ENCODE results near the gene ESR2. TPM values are rescaled to one million over a fixed set of nuclear protein-coding genes. Genes with fewer than 3 reads are reported as not detected.

ESR2 gene
- total RNA-seq, 1 experiment from 2014 or later, result 87.8 TPM

DNA sequence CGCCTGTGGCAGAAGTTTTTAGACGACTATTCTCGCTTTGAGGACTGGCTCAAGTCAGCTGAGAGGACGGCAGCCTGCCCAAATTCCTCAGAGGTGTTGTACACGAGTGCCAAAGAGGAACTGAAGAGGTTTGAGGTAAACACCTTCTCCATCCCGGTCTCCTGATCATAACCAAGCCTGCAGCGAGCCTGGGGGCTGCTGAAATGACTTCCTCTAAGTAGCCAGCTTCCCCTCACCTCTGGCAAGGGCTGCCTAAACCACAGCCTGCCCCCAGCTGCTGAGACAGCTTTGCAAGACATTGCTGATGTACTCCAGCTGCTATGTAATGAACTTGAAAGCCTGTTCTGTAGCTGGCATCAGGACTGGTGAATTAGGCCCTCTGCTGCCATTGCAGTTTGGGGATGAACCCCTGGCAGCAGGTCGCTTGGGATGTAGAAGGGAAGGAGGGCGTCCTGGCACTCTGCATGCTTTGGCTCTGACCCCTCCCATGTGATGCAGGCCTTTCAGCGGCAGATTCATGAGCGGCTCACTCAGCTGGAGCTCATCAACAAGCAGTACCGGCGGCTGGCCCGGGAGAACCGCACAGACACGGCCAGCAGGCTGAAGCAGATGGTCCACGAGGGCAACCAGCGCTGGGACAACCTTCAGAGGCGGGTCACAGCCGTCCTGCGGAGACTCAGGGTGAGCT is 84.6 kb downstream of the ESR2 start:
- H3K4me1 ChIP-seq (ENCODE audit: low read length), result peaks cover 100% of the 10 kb centered on the region
- no peak overlapping the region for H2AFZ ChIP-seq (ENCODE audit: low read length)
- peak overlapping the region; percentile 97 for H3K27ac ChIP-seq (ENCODE audit: low read length)
- H3K36me3 ChIP-seq (ENCODE audit: insufficient read depth, low read length), result peaks cover 34% of the 10 kb centered on the region; the same call in 1 of the 2 replicates
- H3K9ac ChIP-seq (ENCODE audit: low read length), result 0 out of 2 replicates have a peak overlapping the region, but pooled peaks have one; percentile 2
- no peak overlapping the region for H3K4me3 ChIP-seq (ENCODE audit: low read length)
- peaks cover 80% of the 10 kb centered on the region for H3K79me2 ChIP-seq (ENCODE audit: low read length)
- H3K4me2 ChIP-seq (ENCODE audit: low read depth, low read length, poor library complexity, severe bottlenecking), result no peak overlapping the region
- H4K20me1 ChIP-seq (ENCODE audit: insufficient read depth, low read depth, low read length), result no peaks in the 10 kb centered on the region
- no peaks in the 10 kb centered on the region for H3K9me3 ChIP-seq (ENCODE audit: low read length)
- no peaks in the 10 kb centered on the region for H3K9me2 ChIP-seq (replicated peaks; ENCODE audit: insufficient read depth, low read length)
- no peaks in the 10 kb centered on the region for H3K27me3 ChIP-seq (ENCODE audit: low read length)
- DNase-seq, result no peak

GRCh38 chr14:64208981-64209380 is 85.2 kb downstream of the ESR2 start:
- Histone ChIP-seq H3K4me1 (ENCODE audit: low read length) (peaks cover 100% of the 10 kb centered on the region), H3K27ac (ENCODE audit: low read length) (peak overlapping the region; percentile 97; the same call in 1 of the 2 replicates), H3K9me3 (ENCODE audit: low read length) (no peaks in the 10 kb centered on the region), H2AFZ (ENCODE audit: low read length) (no peak overlapping the region), H3K9ac (ENCODE audit: low read length) (no peak overlapping the region), H3K4me3 (ENCODE audit: low read length) (no peak overlapping the region), H3K9me2 (replicated peaks; ENCODE audit: insufficient read depth, low read length) (no peaks in the 10 kb centered on the region), H4K20me1 (ENCODE audit: insufficient read depth, low read depth, low read length) (no peaks in the 10 kb centered on the region), H3K4me2 (ENCODE audit: low read depth, low read length, poor library complexity, severe bottlenecking) (no peak overlapping the region), H3K79me2 (ENCODE audit: low read length) (peaks cover 79% of the 10 kb centered on the region), H3K36me3 (ENCODE audit: insufficient read depth, low read length) (peaks cover 31% of the 10 kb centered on the region; the same call in 1 of the 2 replicates), H3K27me3 (ENCODE audit: low read length) (no peaks in the 10 kb centered on the region)
- no peak for DNase-seq

DNA sequence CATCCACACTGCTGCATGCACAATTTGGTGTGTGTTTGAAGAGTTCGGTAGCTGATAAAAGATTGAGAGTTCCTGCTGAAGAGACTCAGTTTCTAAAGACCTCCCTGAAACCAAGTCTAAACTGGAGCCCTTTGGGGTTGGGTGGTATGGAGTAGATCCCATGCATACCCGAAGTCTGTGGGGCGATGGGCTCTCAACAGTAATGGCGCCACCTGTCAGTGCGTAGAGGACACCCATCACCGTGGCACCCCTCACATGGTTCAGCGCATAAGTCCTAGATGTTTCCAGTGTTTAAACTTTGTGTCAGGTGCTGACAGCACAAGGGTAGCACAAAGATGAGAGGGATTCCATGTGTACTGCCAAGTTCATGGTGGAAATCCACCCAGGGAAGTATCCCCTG is 85.9 kb downstream of the ESR2 start:
- peaks cover 100% of the 10 kb centered on the region for H3K4me1 ChIP-seq (ENCODE audit: low read length)
- no peaks in the 10 kb centered on the region for H3K9me3 ChIP-seq (ENCODE audit: low read length)
- H3K79me2 ChIP-seq (ENCODE audit: low read length), result peaks cover 72% of the 10 kb centered on the region
- H3K9me2 ChIP-seq (replicated peaks; ENCODE audit: insufficient read depth, low read length), result no peaks in the 10 kb centered on the region
- H3K4me2 ChIP-seq (ENCODE audit: low read depth, low read length, poor library complexity, severe bottlenecking), result no peak overlapping the region
- H3K27me3 ChIP-seq (ENCODE audit: low read length), result no peaks in the 10 kb centered on the region
- no peak overlapping the region for H3K4me3 ChIP-seq (ENCODE audit: low read length)
- DNase-seq, result no peak
- no peak overlapping the region for H2AFZ ChIP-seq (ENCODE audit: low read length)
- H3K27ac ChIP-seq (ENCODE audit: low read length), result peak overlapping the region; percentile 76
- H4K20me1 ChIP-seq (ENCODE audit: insufficient read depth, low read depth, low read length), result no peaks in the 10 kb centered on the region
- H3K9ac ChIP-seq (ENCODE audit: low read length), result no peak overlapping the region
- H3K36me3 ChIP-seq (ENCODE audit: insufficient read depth, low read length), result peaks cover 27% of the 10 kb centered on the region; the same call in 1 of the 2 replicates

DNA sequence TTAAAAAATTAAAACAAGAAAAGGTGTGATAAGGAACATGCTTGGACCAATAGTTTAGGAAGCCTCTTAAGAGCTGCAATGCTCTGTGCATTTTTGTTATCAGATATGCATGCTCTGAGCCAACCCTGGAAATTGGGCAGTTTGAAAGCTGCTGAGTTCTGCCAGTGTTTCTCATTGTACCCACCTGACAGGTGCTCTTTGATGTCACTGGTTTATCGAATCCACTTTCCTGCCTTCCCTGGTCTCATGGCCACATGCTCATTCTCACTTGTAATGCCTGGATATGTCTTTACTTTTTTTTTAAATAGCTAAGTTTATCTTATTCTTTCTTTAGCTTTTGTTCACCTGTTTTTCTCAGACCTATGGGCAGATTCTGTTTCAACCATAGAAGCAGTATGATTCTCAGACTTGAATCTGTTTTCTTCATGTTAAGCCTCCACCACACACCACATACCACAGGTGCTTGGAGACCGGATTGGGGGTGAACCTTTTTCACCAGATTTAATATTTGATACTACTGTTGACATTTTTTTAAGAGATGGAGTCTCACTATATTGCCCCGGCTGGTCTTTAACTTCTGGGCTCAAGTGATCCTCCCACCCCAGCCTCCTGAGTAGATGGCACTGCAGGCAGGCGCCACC is 90.7 kb downstream of the ESR2 start:
- Histone ChIP-seq H3K79me2 (ENCODE audit: low read length) (peaks cover 43% of the 10 kb centered on the region), H3K27me3 (ENCODE audit: low read length) (no peaks in the 10 kb centered on the region), H3K9me3 (ENCODE audit: low read length) (no peaks in the 10 kb centered on the region), H3K4me3 (ENCODE audit: low read length) (no peak overlapping the region), H3K4me1 (ENCODE audit: low read length) (peaks cover 92% of the 10 kb centered on the region), H3K9ac (ENCODE audit: low read length) (no peak overlapping the region), H3K27ac (ENCODE audit: low read length) (peak overlapping the region; percentile 76), H4K20me1 (ENCODE audit: insufficient read depth, low read depth, low read length) (no peaks in the 10 kb centered on the region), H2AFZ (ENCODE audit: low read length) (no peak overlapping the region), H3K4me2 (ENCODE audit: low read depth, low read length, poor library complexity, severe bottlenecking) (no peak overlapping the region), H3K9me2 (replicated peaks; ENCODE audit: insufficient read depth, low read length) (no peaks in the 10 kb centered on the region), H3K36me3 (ENCODE audit: insufficient read depth, low read length) (peaks cover 3% of the 10 kb centered on the region; the same call in 1 of the 2 replicates)
- no peak for DNase-seq

DNA sequence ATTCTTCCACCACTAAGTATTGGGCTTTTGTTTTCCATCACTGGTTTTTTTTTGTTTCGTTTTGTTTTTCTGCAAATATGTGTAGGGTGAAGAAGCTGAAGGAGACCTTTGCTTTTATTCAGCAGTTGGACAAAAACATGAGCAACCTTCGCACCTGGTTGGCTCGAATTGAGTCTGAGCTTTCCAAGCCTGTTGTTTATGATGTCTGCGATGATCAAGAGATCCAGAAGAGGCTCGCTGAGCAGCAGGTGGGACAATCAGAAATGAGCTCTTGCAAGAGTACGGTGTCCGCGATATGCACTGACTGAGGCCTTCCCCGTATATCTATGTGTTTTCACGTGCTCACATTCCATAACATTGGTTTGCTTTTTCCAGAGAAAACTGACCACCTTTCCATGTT is 91.5 kb downstream of the ESR2 start:
- Histone ChIP-seq H3K79me2 (ENCODE audit: low read length) (peaks cover 43% of the 10 kb centered on the region), H3K4me1 (ENCODE audit: low read length) (peaks cover 92% of the 10 kb centered on the region), H3K4me2 (ENCODE audit: low read depth, low read length, poor library complexity, severe bottlenecking) (no peak overlapping the region), H3K9ac (ENCODE audit: low read length) (no peak overlapping the region), H4K20me1 (ENCODE audit: insufficient read depth, low read depth, low read length) (no peaks in the 10 kb centered on the region), H3K9me2 (replicated peaks; ENCODE audit: insufficient read depth, low read length) (no peaks in the 10 kb centered on the region), H3K27ac (ENCODE audit: low read length) (peak overlapping the region; percentile 76), H3K9me3 (ENCODE audit: low read length) (no peaks in the 10 kb centered on the region), H3K36me3 (ENCODE audit: insufficient read depth, low read length) (no peaks in the 10 kb centered on the region; the same call in 1 of the 2 replicates), H2AFZ (ENCODE audit: low read length) (no peak overlapping the region), H3K4me3 (ENCODE audit: low read length) (no peak overlapping the region), H3K27me3 (ENCODE audit: low read length) (no peaks in the 10 kb centered on the region)
- DNase-seq, result no peak

DNA sequence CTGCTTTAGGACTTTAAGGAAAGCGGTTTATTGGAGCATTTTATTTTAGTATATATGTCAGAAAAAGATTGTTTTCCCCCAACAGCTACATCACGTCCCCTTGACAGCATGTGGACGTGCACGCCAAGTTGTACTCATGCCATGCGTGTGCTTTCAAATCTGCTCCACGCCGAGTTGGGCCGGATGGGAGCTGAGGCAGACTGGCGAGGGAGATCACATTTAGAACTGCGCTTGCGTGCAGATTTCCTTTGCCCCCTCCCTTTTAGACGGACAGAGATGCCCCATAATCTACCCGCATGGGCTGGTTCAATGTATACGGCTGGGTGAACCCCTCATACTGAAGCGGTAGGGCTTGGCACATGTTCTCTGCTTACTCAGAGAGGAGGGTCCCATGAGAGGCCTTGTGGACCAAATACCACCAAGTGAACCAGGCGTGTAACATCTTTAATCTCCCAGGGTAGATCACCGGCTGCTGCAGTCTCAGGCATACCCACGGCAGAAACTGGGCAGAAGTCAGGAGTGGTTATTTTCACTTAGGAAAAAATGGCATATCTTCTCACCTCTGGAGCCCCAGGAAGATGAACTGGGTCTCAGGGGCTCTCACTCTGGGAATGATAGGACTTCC is 92.1 kb downstream of the ESR2 start:
- Histone ChIP-seq H2AFZ (ENCODE audit: low read length) (no peak overlapping the region), H3K4me3 (ENCODE audit: low read length) (no peak overlapping the region), H3K27ac (ENCODE audit: low read length) (peak overlapping the region; percentile 76), H3K4me2 (ENCODE audit: low read depth, low read length, poor library complexity, severe bottlenecking) (no peak overlapping the region), H3K9ac (ENCODE audit: low read length) (no peak overlapping the region), H3K4me1 (ENCODE audit: low read length) (peaks cover 92% of the 10 kb centered on the region), H3K27me3 (ENCODE audit: low read length) (no peaks in the 10 kb centered on the region), H3K9me2 (replicated peaks; ENCODE audit: insufficient read depth, low read length) (no peaks in the 10 kb centered on the region), H3K79me2 (ENCODE audit: low read length) (peaks cover 42% of the 10 kb centered on the region), H4K20me1 (ENCODE audit: insufficient read depth, low read depth, low read length) (no peaks in the 10 kb centered on the region), H3K36me3 (ENCODE audit: insufficient read depth, low read length) (no peaks in the 10 kb centered on the region; the same call in 1 of the 2 replicates), H3K9me3 (ENCODE audit: low read length) (no peaks in the 10 kb centered on the region)
- no peak for DNase-seq

DNA sequence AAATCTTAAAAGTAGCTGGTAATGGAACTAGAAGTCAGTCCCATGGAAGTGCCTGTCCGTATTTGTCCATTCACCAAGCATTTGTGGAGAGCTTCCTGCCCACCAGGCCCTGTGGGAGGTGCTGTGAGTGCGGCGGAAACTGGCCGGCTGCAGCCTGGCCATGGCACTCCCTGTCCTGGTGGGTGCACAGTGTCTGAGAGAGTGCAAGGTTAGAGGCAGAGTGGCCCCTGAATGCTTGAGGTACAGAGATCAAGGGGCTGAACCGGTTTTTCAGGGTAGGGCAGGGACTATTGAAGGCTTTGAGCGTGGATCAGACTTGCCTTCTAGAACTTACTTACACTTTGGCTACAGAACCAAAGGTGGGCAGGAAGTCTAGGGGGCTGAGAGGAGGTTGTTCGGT is 92.9 kb downstream of the ESR2 start:
- H3K4me2 ChIP-seq (ENCODE audit: low read depth, low read length, poor library complexity, severe bottlenecking), result no peak overlapping the region
- peaks cover 39% of the 10 kb centered on the region for H3K79me2 ChIP-seq (ENCODE audit: low read length)
- peak overlapping the region; percentile 40 for H3K27ac ChIP-seq (ENCODE audit: low read length)
- H3K9me3 ChIP-seq (ENCODE audit: low read length), result no peaks in the 10 kb centered on the region
- H3K4me1 ChIP-seq (ENCODE audit: low read length), result peaks cover 92% of the 10 kb centered on the region
- H3K36me3 ChIP-seq (ENCODE audit: insufficient read depth, low read length), result no peaks in the 10 kb centered on the region; the same call in 1 of the 2 replicates
- no peak overlapping the region for H3K9ac ChIP-seq (ENCODE audit: low read length)
- H3K9me2 ChIP-seq (replicated peaks; ENCODE audit: insufficient read depth, low read length), result no peaks in the 10 kb centered on the region
- no peak for DNase-seq
- no peaks in the 10 kb centered on the region for H4K20me1 ChIP-seq (ENCODE audit: insufficient read depth, low read depth, low read length)
- no peaks in the 10 kb centered on the region for H3K27me3 ChIP-seq (ENCODE audit: low read length)
- no peak overlapping the region for H2AFZ ChIP-seq (ENCODE audit: low read length)
- H3K4me3 ChIP-seq (ENCODE audit: low read length), result no peak overlapping the region

DNA sequence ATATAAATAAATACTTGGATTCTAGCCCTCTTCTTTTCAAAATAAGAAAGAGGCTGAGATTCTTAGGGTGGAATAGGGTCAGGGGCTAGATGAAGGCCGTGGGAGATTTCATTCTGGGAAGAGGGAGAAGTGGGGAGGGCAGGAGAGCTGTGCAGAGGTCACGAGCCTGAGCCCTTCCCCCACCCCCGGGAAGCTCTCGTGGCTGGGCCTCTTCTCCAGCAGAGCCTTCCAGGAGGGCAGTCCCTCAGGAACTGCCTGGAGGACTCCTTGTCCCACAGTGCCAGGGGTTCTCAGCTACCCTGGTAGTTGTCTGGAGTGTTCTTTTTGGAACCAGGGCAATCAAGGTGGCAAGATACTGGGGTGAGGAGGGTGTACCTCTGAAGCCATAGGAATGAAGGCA is 94.0 kb downstream of the ESR2 start:
- Histone ChIP-seq H3K4me2 (ENCODE audit: low read depth, low read length, poor library complexity, severe bottlenecking) (no peak overlapping the region), H3K27me3 (ENCODE audit: low read length) (no peaks in the 10 kb centered on the region), H3K4me3 (ENCODE audit: low read length) (no peak overlapping the region), H3K9ac (ENCODE audit: low read length) (no peak overlapping the region), H3K79me2 (ENCODE audit: low read length) (peaks cover 34% of the 10 kb centered on the region), H3K27ac (ENCODE audit: low read length) (peak overlapping the region; percentile 40), H2AFZ (ENCODE audit: low read length) (no peak overlapping the region), H3K4me1 (ENCODE audit: low read length) (peaks cover 92% of the 10 kb centered on the region), H4K20me1 (ENCODE audit: insufficient read depth, low read depth, low read length) (no peaks in the 10 kb centered on the region), H3K9me2 (replicated peaks; ENCODE audit: insufficient read depth, low read length) (no peaks in the 10 kb centered on the region), H3K36me3 (ENCODE audit: insufficient read depth, low read length) (no peaks in the 10 kb centered on the region; the same call in 1 of the 2 replicates), H3K9me3 (ENCODE audit: low read length) (no peaks in the 10 kb centered on the region)
- DNase-seq, result no peak

Measured in Karpas-422 (cell line).